NCI-H748 (cell line): ENCODE results near the gene ZNF93.
"Not testable (repeated sequence)": the region's sequence is repeated elsewhere in the genome, so short reads cannot be mapped to it uniquely, and the experiment has no call there.

Source experiments
- DNase-seq: peaks from one replicate; lab custom pipeline; 2025; ENCODE audit not compliant: unreplicated experiment; lab: John Stamatoyannopoulos, UW

The ZNF93 gene

GRCh38 chr19:19937403-19937802, 36.7 kb downstream of the ZNF93 start:
- DNase-seq = no peak

- no peak for DNase-seq
These were observed 37.7 kb downstream of the ZNF93 start for GRCh38 chr19:19938449-19938848.

GRCh38 chr19:19943848-19944582, 43.3 kb downstream of the ZNF93 start:
- no peak for DNase-seq

GRCh38 chr19:19944583-19944880, 43.8 kb downstream of the ZNF93 start:
- DNase-seq = no peak

- no peak for DNase-seq
These were observed 45.5 kb downstream of the ZNF93 start for GRCh38 chr19:19946226-19946625.

GRCh38 chr19:19948800-19949199, 48.1 kb downstream of the ZNF93 start:
- no peak for DNase-seq

GRCh38 chr19:19955208-19955607, 54.5 kb downstream of the ZNF93 start:
- no peak for DNase-seq

GRCh38 chr19:19956434-19957075, 55.8 kb downstream of the ZNF93 start:
- DNase-seq = peak; percentile 24

- not testable (repeated sequence) for DNase-seq
These were observed 57.0 kb downstream of the ZNF93 start for GRCh38 chr19:19957766-19958165.

- DNase-seq = peak; percentile 71
These were observed 58.5 kb downstream of the ZNF93 start for GRCh38 chr19:19959151-19959799.

GRCh38 chr19:19964416-19964815, 63.7 kb downstream of the ZNF93 start:
- no peak for DNase-seq

- not testable (repeated sequence) for DNase-seq
These were observed 65.4 kb downstream of the ZNF93 start for GRCh38 chr19:19966126-19966525.

GRCh38 chr19:19966862-19967261, 66.1 kb downstream of the ZNF93 start:
- no peak for DNase-seq
